H9 (cell line): ENCODE measurements around the gene CD2. TPM values are rescaled to one million over a fixed set of nuclear protein-coding genes. Genes with fewer than 3 reads are reported as not detected.

Experiments
- DNase-seq: peaks from one replicate; pipeline ENCODE4 v3.0.0-alpha.2; 2017
- H2AFZ ChIP-seq: one replicate; pipeline ENCODE4 v1.6.1; 2013; ENCODE audit warnings: mild to moderate bottlenecking, low read length, control low read depth, moderate library complexity
- H2AK5ac ChIP-seq: 2 replicates; pipeline ENCODE4 v1.6.1; 2013; ENCODE audit warnings: low read length, control low read depth, mixed read lengths; ENCODE audit not compliant: insufficient read length
- H2BK120ac ChIP-seq: one replicate; pipeline ENCODE4 v1.6.1; 2013; ENCODE audit warnings: low read depth, mild to moderate bottlenecking, low read length, control low read depth, inconsistent platforms; ENCODE audit not compliant: poor library complexity, severe bottlenecking
- H2BK12ac ChIP-seq: 2 replicates; pipeline ENCODE4 v1.6.1; 2013; ENCODE audit warnings: low read length, control low read depth, mixed read lengths, low read depth; ENCODE audit not compliant: insufficient read length
- H2BK15ac ChIP-seq: 2 replicates; pipeline ENCODE4 v1.6.1; 2013; ENCODE audit warnings: low read depth, low read length, control low read depth
- H2BK20ac ChIP-seq: one replicate; pipeline ENCODE4 v1.6.1; 2013; ENCODE audit warnings: low read depth, mild to moderate bottlenecking, low read length, control low read depth, inconsistent platforms; ENCODE audit not compliant: poor library complexity, severe bottlenecking
- H2BK5ac ChIP-seq: 2 replicates; pipeline ENCODE4 v1.6.1; 2013; ENCODE audit warnings: low read length, control low read depth, mixed read lengths; ENCODE audit not compliant: insufficient read length
- H3K14ac ChIP-seq: 2 replicates; pipeline ENCODE4 v1.6.1; 2013; ENCODE audit warnings: low read length, control low read depth; ENCODE audit not compliant: insufficient read depth
- H3K18ac ChIP-seq: 2 replicates; pipeline ENCODE4 v1.6.1; 2013; ENCODE audit warnings: low read depth, mild to moderate bottlenecking, mixed read lengths, low read length, control low read depth; ENCODE audit not compliant: insufficient read length
- H3K23ac ChIP-seq: 2 replicates; pipeline ENCODE4 v1.6.1; 2013; ENCODE audit warnings: low read length, control low read depth, mixed read lengths, low read depth; ENCODE audit not compliant: insufficient read length
- H3K23me2 ChIP-seq: 2 replicates; pipeline ENCODE4 v1.6.1; 2013; ENCODE audit warnings: low read depth, mild to moderate bottlenecking, mixed read lengths, low read length, control low read depth; ENCODE audit not compliant: insufficient read length, poor library complexity, severe bottlenecking
- H3K27ac ChIP-seq: 2 replicates; pipeline ENCODE4 v1.5.1; 2013; ENCODE audit warnings: low read length, control low read depth, mixed read lengths, low read depth; ENCODE audit not compliant: insufficient read length
- H3K27me3 ChIP-seq: 2 replicates; pipeline ENCODE4 v1.6.1; 2013; ENCODE audit warnings: low read length, control low read depth, inconsistent platforms; ENCODE audit not compliant: insufficient read depth
- H3K4ac ChIP-seq: 2 replicates; pipeline ENCODE4 v1.6.1; 2013; ENCODE audit warnings: low read depth, mild to moderate bottlenecking, control low read depth, inconsistent platforms, low read length, moderate library complexity
- H3K4me1 ChIP-seq: 2 replicates; pipeline ENCODE4 v1.6.1; 2013; ENCODE audit warnings: low read length, control low read depth, inconsistent platforms; ENCODE audit not compliant: insufficient read depth
- H3K4me2 ChIP-seq: 2 replicates; pipeline ENCODE4 v1.6.1; 2013; ENCODE audit warnings: low read length, control low read depth, mixed read lengths; ENCODE audit not compliant: insufficient read length, insufficient read depth
- H3K56ac ChIP-seq: 2 replicates; pipeline ENCODE4 v1.6.1; 2013; ENCODE audit warnings: low read depth, mild to moderate bottlenecking, mixed read lengths, low read length, control low read depth; ENCODE audit not compliant: insufficient read length
- H3K79me1 ChIP-seq: 2 replicates; pipeline ENCODE4 v1.6.1; 2013; ENCODE audit warnings: low read depth, mild to moderate bottlenecking, moderate library complexity, low read length, control low read depth, inconsistent platforms; ENCODE audit not compliant: insufficient read depth, poor library complexity, severe bottlenecking
- H3K79me2 ChIP-seq: 2 replicates; pipeline ENCODE4 v1.6.1; 2013; ENCODE audit warnings: low read length, control low read depth, inconsistent platforms; ENCODE audit not compliant: insufficient read depth
- H3K9ac ChIP-seq: 2 replicates; pipeline ENCODE4 v1.6.1; 2013; ENCODE audit warnings: low read length, control low read depth, mixed read lengths; ENCODE audit not compliant: insufficient read length; ENCODE audit errors: extremely low read depth
- H3K9me3 ChIP-seq: one replicate; pipeline ENCODE4 v1.6.1; 2013; ENCODE audit warnings: low read depth, low read length, inconsistent platforms; ENCODE audit not compliant: control insufficient read depth
- H3T11ph ChIP-seq: one replicate; pipeline ENCODE4 v1.6.1; 2013; ENCODE audit warnings: mild to moderate bottlenecking, low read length, control low read depth, inconsistent platforms
- H4K20me1 ChIP-seq: one replicate; pipeline ENCODE4 v1.6.1; 2013; ENCODE audit not compliant: control insufficient read depth, insufficient read length, insufficient read depth
- H4K5ac ChIP-seq: 2 replicates; pipeline ENCODE4 v1.6.1; 2013; ENCODE audit warnings: low read depth, mild to moderate bottlenecking, mixed read lengths, low read length, control low read depth; ENCODE audit not compliant: insufficient read length
- H4K8ac ChIP-seq: replicated peaks from 2 replicates; pipeline ENCODE4 v1.6.1; 2013; ENCODE audit warnings: low read length, control low read depth, mixed read lengths, low read depth; ENCODE audit not compliant: insufficient read length
- H4K91ac ChIP-seq: 2 replicates; pipeline ENCODE4 v1.6.1; 2013; ENCODE audit warnings: low read depth, mild to moderate bottlenecking, moderate library complexity, mixed read lengths, low read length, control low read depth; ENCODE audit not compliant: insufficient read length
- H3K27ac Mint-ChIP-seq, 3 experiments: 2 replicates in 2 of 3; 3 replicates in 1 of 3; pipeline ENCODE4 v1.8.0; 2020 to 2021; ENCODE audit warnings: mixed read lengths in 3 of 3, mild to moderate bottlenecking in 1 of 3, moderate library complexity in 1 of 3
- H3K27me3 Mint-ChIP-seq: 2 replicates; pipeline ENCODE4 v1.8.0; 2021; ENCODE audit warnings: low read depth, mild to moderate bottlenecking, moderate library complexity, mixed read lengths
- H3K36me3 Mint-ChIP-seq, 3 experiments: 2 replicates in 2 of 3; 3 replicates in 1 of 3; pipeline ENCODE4 v1.8.0; 2020 to 2021; ENCODE audit warnings: low read depth in 3 of 3, mixed read lengths in 3 of 3; ENCODE audit not compliant: insufficient read depth in 1 of 3
- H3K4me1 Mint-ChIP-seq, 2 experiments: 2 replicates each; pipeline ENCODE4 v1.8.0; 2020; ENCODE audit warnings: mixed read lengths in 2 of 2
- H3K4me3 Mint-ChIP-seq, 2 experiments: 2 replicates in 1 of 2; 3 replicates in 1 of 2; pipeline ENCODE4 v1.8.0; 2020 to 2021; ENCODE audit warnings: mild to moderate bottlenecking in 2 of 2, mixed read lengths in 2 of 2, moderate library complexity in 1 of 2
- H3K9me3 Mint-ChIP-seq, 2 experiments: 2 replicates in 1 of 2; 3 replicates in 1 of 2; pipeline ENCODE4 v1.8.0; 2020; ENCODE audit warnings: mild to moderate bottlenecking in 2 of 2, mixed read lengths in 2 of 2, moderate library complexity in 1 of 2
- WGBS: extraction: QIAGEN DNeasy Blood & Tissue Kit; methylation state at CpG from one replicate; pipeline ENCODE4 v1.1.7; 2013; ENCODE audit warnings: missing lambda C conversion rate, low lambda C conversion rate, mixed read lengths; ENCODE audit not compliant: insufficient read length; ENCODE audit errors: extremely low coverage; 5-methylcytosine and 5-hydroxymethylcytosine counted together
- total RNA-seq: library from RNA; stranded (reverse); gene quantifications from 2 replicates; pipeline ENCODE4 v1.2.1, GENCODE V29; 2021
- TF ChIP-seq, protein P1 (sequence below): fragments of 200-600 bp; sonication (generic); conservative IDR thresholded peaks from 3 replicates; pipeline ENCODE4 v1.8.0; 2021; ENCODE audit warnings: antibody characterized with exemption, mild to moderate bottlenecking

The CD2 gene
- total RNA-seq, 1 experiment from 2014 or later = not detected

DNA sequence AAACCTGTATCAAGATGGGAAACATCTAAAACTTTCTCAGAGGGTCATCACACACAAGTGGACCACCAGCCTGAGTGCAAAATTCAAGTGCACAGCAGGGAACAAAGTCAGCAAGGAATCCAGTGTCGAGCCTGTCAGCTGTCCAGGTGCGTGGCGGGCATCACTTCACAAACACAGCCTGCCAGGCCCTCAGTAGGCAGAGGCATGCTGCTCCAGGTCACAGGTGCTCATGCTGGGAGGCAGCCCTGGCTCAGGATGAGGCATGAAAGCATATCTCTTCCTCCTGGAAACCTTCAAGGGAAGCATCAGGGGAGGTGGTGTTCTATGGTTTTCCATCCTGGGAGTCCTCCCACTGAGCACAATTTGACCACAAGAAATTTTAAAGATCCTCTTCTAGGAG lies 6.3 kb downstream of the CD2 start:
- Histone ChIP-seq H2AK5ac (no peak overlapping the region), H3K4me1 (no peaks in the 10 kb centered on the region), H4K5ac (no peak overlapping the region), H2AFZ (no peak overlapping the region), H2BK15ac (no peak overlapping the region), H3K23me2 (no peaks in the 10 kb centered on the region), H3K56ac (no peak overlapping the region), H3K14ac (peak overlapping the region; percentile 81; the same call in 1 of the 2 replicates), H2BK12ac (no peak overlapping the region), H3T11ph (no peak overlapping the region), H2BK20ac (no peak overlapping the region), H3K27me3 (no peaks in the 10 kb centered on the region), H3K79me2 (no peaks in the 10 kb centered on the region), H3K9me3 (no peaks in the 10 kb centered on the region), H4K91ac (no peak overlapping the region), H3K27ac (no peak overlapping the region), H3K18ac (no peak overlapping the region), H2BK5ac (no peak overlapping the region), H3K79me1 (no peaks in the 10 kb centered on the region), H4K8ac (no peak overlapping the region), H3K9ac (no peak overlapping the region), H4K20me1 (no peaks in the 10 kb centered on the region), H3K23ac (no peak overlapping the region), H2BK120ac (no peak overlapping the region), H3K4me2 (no peak overlapping the region), H3K4ac (no peak overlapping the region)
- peaks cover 12% of the 10 kb centered on the region in 2 experiments; a peak in 3 of 4 replicates for H3K4me1 Mint-ChIP-seq
- TF ChIP-seq, protein P1, sequence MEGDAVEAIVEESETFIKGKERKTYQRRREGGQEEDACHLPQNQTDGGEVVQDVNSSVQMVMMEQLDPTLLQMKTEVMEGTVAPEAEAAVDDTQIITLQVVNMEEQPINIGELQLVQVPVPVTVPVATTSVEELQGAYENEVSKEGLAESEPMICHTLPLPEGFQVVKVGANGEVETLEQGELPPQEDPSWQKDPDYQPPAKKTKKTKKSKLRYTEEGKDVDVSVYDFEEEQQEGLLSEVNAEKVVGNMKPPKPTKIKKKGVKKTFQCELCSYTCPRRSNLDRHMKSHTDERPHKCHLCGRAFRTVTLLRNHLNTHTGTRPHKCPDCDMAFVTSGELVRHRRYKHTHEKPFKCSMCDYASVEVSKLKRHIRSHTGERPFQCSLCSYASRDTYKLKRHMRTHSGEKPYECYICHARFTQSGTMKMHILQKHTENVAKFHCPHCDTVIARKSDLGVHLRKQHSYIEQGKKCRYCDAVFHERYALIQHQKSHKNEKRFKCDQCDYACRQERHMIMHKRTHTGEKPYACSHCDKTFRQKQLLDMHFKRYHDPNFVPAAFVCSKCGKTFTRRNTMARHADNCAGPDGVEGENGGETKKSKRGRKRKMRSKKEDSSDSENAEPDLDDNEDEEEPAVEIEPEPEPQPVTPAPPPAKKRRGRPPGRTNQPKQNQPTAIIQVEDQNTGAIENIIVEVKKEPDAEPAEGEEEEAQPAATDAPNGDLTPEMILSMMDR = no peak
- H3K4me3 Mint-ChIP-seq = no peak overlapping the region
- H3K9me3 Mint-ChIP-seq = no peaks in the 10 kb centered on the region
- no peaks in the 10 kb centered on the region; a peak in 1 of 7 replicates for H3K36me3 Mint-ChIP-seq
- no peaks in the 10 kb centered on the region for H3K27me3 Mint-ChIP-seq
- no CpG with 5 or more reads among the region's 3 CpGs for WGBS
- no peak for DNase-seq
- H3K27ac Mint-ChIP-seq = no peak overlapping the region
